SK-N-MC (cell line): ENCODE results near the gene DEFB118.

Experiments used
- EZH2 ChIP-seq: fragments of 200-600 bp; sonication (generic); IDR thresholded peaks from one replicate; pipeline ENCODE4 v1.6.1; 2017; ENCODE audit warnings: antibody characterized with exemption
- FOXP2 ChIP-seq: optimal IDR thresholded peaks from 2 replicates; pipeline ENCODE3; 2011; ENCODE audit warnings: mild to moderate bottlenecking, moderate library complexity; ENCODE audit not compliant: insufficient read depth; ENCODE audit errors: extremely low read length, control extremely low read depth
- POLR2AphosphoS5 ChIP-seq: IDR thresholded peaks from 2 replicates; pipeline ENCODE4 v1.6.1; 2012; ENCODE audit warnings: mild to moderate bottlenecking, low read depth, low read length, borderline replicate concordance

- TF ChIP-seq EZH2: no peak
- TF ChIP-seq POLR2AphosphoS5: no peak
- TF ChIP-seq FOXP2: no peak
Observed at GRCh38 chr20:31355981-31356380, 12.4 kb upstream of the DEFB118 start.
